ENCODE measurements around the gene TNIP1.

Gene TNIP1

GRCh38 chr5:151063142-151063989 lies 17.5 kb downstream of the TNIP1 start:
- DNase-seq = no peak

- no peak for DNase-seq
These were observed 18.3 kb downstream of the TNIP1 start for GRCh38 chr5:151062405-151063141.

DNA sequence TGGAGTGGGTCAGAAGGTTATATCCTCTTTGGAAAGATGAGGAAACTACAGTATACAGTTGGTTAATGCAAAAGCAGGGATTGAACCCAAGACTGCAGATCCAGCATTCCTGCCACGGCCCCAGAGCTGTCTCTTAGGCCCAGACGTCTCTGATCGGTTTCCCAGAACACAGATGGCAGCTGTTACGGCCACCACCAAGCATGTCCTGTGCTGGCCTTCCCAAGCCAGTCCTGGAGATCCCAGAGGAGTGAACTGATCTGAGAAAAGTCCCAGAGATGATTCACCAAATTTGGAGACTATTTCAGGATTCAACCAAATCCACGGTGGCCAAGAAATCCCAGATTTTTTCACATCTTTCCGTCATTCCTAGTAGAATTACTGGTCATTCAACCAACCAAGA lies 20.1 kb downstream of the TNIP1 start:
- no peak for DNase-seq

- no peak for DNase-seq
These were observed 21.8 kb downstream of the TNIP1 start for GRCh38 chr5:151058891-151059489.

DNA sequence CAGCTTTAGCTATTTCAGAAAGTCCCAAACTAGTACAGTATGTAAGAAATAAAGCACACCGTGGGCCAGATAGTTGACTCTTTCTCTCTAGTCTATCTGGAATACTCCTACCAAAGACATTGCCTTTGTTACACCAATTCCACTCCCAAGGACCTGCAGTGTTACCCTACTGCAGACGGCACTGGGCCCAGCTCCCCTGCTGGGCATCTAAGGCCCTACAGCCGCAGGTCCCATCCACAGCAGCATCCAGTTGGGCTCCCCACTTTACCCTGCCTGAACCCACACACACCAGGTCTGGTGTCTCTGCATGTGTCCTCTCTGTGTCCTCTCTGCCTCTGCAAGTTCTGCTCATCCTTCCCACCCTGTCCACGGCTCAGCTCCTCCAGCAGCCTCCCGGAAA lies 22.5 kb downstream of the TNIP1 start:
- DNase-seq = no peak

- no peak for DNase-seq
These were observed 24.2 kb downstream of the TNIP1 start for GRCh38 chr5:151056379-151057325.

- DNase-seq = no peak
These were observed 25.5 kb downstream of the TNIP1 start for GRCh38 chr5:151055336-151055735.

DNA sequence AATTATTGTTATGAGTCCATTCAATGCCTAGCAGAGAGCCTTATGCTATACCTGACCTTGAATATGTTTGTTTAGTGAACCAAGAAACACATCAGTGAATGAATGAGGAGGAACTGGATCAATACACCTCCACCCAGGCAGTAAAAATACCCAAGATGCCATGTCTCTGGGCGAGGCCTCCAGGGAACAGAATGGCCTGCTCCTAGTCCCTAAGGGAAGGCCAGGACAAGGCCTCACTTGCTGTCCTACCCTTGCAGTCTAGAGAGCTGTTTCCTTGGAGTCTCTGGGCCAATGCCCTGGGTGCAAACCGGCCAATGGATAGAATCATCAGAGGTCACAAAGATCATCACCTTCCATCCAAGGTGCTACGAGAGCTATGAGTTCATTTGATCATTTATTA lies 26.1 kb downstream of the TNIP1 start:
- DNase-seq = no peak

DNA sequence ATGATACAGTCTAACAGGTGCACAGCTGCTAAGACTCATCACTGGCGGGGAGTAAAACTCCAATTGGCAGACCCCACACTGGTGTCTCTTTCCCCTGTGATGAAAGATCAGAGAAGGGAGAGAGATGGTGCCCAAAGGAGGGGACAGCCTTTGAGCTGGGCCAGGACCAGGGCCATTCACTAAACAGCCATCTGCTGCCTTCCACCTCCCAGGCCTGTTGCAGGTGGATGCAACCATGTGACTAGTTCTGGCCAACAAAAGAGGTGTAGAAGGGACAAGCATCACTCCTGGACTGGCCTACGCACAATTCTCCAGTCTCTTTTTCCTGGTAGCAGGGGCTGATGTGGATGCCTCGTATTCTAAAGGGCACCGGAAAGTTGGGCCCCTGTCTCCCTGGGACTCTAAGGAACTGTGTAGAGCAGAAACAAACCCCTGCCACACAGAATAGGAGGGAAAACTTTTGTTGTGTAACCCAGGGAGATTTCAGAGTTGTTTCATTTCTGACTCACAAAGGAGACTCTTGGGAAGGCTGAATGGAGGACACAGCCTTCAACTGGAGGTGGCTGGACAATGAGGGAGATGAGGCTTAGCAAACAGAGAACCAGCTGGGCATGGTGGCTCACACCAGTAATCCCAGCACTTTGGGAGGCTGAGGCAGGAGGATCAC lies 26.9 kb downstream of the TNIP1 start:
- DNase-seq = no peak

- DNase-seq = no peak
These were observed 28.0 kb downstream of the TNIP1 start for GRCh38 chr5:151052836-151053235.

- DNase-seq = no peak
These were observed 28.8 kb downstream of the TNIP1 start for GRCh38 chr5:151051931-151052608.

- peak; percentile 25 to 66 (median 54) for DNase-seq
These were observed 29.5 kb downstream of the TNIP1 start for GRCh38 chr5:151051066-151051930.

- no peak for DNase-seq
These were observed 32.3 kb downstream of the TNIP1 start for GRCh38 chr5:151048526-151048925.

DNA sequence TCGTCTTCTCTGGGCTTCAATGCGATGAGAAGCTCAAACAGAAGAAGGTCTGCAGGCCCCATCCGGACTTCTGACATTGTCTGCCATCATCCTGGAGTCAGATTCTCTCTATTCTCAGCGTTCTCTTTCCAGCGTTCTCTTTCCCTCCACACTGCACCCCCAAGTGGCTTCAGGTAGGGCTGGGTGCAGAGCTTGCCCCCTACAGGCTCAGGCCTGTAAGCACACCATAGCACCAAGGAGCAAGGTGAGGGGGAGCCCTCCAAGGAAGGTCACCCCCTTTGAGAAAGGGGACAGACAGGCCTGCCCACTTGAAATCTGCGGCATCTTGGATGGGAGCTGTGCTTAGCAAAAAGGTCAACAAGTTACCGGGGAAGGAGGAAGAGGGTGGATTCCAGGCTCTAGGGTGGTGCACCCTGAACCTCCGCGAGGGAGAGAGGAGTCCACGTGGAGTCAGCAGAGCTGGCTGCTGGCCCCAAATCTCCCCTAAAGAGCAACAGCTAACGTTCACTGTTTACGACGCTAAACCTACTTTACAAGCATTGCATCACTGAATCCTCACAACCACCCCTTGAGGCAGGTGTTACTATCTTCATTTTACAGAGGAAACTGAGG lies 32.9 kb downstream of the TNIP1 start:
- peak in 4 of 6 experiments; percentile 11 to 20 (median 14) for DNase-seq

- no peak for DNase-seq
These were observed 38.3 kb downstream of the TNIP1 start for GRCh38 chr5:151042453-151043093.

- DNase-seq = no peak
These were observed 39.1 kb downstream of the TNIP1 start for GRCh38 chr5:151041577-151042268.

- DNase-seq = no peak
These were observed 40.6 kb downstream of the TNIP1 start for GRCh38 chr5:151040211-151040747.

DNA sequence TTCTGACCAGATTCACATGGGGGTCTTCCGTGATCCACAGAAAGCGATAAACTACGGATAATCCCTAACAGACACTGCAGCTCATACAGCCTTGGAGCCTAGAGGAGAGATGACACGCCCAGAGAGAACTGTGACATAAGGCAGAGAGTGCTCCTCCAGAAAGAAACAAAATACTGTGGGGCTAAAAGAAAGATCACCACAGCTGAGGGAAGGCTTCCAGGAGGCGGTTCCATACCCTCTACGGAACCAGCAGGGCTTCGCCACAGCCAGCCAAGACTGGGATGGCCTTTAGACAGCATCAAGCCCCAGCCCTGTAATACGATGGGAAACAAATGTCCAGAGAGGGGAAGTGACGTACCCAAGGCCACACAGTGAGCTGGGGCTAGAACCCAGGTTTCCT lies 41.2 kb downstream of the TNIP1 start:
- DNase-seq = no peak
